ENCODE measurements around the gene CASKIN2.

- TF ChIP-seq YY1 (IDR thresholded peaks at IDR 0.05; ENCODE audit: insufficient read depth, insufficient read length) (no peak), ZNF274 (IDR thresholded peaks at IDR 0.05; ENCODE audit: low read depth, low read length) (no peak), SUZ12 (IDR thresholded peaks at IDR 0.05; ENCODE audit: extremely low read depth, insufficient read depth, insufficient read length) (no peak)
Measured at GRCh38 chr17:75526555-75527270, 11.4 kb upstream of the CASKIN2 start.
